ENCODE data around the gene GHRHR. TPM values are rescaled to one million over a fixed set of nuclear protein-coding genes. Genes with fewer than 3 reads are reported as not detected.

Gene GHRHR
- polyA plus RNA-seq, 6 donors from 2014 or later, result not detected

DNA sequence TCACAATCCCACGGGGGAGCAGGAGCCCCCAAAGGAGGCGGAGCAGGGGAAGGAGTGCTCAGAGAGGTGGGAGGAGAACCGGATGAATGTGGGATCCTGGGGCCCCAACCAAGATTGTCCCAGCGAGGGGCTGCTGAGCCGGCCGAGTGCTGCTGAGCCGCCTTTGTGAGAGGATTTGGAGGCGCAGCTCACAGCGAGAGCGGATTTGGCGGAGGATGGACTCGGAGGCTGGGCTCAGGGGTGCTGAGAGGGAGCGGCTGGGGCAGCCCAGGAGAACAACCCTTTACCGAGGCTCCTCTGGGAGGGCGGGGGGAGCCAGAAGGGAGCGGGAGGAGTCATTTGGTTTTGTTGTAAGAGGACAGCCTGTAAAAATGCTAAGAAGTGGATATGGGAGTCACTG lies 23.0 kb downstream of the GHRHR start:
- DNase-seq, result no peak
- Mint-ChIP-seq H3K9me3 (peaks cover 0 to 2% (median 0%) of the 10 kb centered on the region in 7 donors), H3K27ac (no peak overlapping the region), H3K4me3 (no peak overlapping the region), H3K27me3 (peaks cover 25 to 67% (median 52%) of the 10 kb centered on the region in 3 donors), H3K4me1 (peaks cover 6 to 17% (median 7%) of the 10 kb centered on the region in 3 donors), H3K36me3 (no peaks in the 10 kb centered on the region)
- no peak for ATAC-seq (ENCODE audit: low read depth in 2 of 2)

- DNase-seq (no peak), ATAC-seq (ENCODE audit: low read depth in 2 of 2) (no peak)
- peaks cover 25 to 67% (median 52%) of the 10 kb centered on the region in 3 donors for H3K27me3 Mint-ChIP-seq
- H3K4me3 Mint-ChIP-seq, result no peak overlapping the region
- H3K36me3 Mint-ChIP-seq, result no peaks in the 10 kb centered on the region
- H3K9me3 Mint-ChIP-seq, result peaks cover 0 to 2% (median 0%) of the 10 kb centered on the region in 7 donors
- peaks cover 6 to 17% (median 7%) of the 10 kb centered on the region in 3 donors for H3K4me1 Mint-ChIP-seq
- peak overlapping the region in 1 of 6 donors; percentile 38 for H3K27ac Mint-ChIP-seq
Measured at GRCh38 chr7:30987178-30987577, 23.4 kb downstream of the GHRHR start.

DNA sequence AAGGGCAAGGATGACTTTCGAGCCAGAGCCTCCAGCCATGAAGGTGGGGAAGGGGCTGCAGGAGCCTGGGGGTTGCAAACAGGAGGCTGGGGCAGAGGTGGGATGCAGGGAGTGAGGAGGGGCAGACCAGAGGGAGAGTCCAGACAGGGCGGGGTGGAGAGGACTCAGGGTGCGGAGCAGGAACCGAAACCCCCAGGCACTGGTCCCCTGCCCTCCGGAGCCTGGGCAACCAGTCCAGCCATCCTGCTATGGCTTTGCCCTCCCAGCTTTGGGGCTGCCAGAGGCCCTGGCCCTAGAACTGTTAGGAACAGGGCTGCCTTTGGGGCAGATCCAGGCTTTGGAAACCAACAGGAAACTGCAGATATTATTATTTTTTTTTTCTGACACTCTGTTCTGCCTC lies 24.2 kb downstream of the GHRHR start:
- Mint-ChIP-seq H3K9me3 (peaks cover 0 to 3% (median 0%) of the 10 kb centered on the region in 7 donors), H3K4me1 (peaks cover 6 to 17% (median 7%) of the 10 kb centered on the region in 3 donors), H3K36me3 (no peaks in the 10 kb centered on the region), H3K27me3 (peaks cover 24 to 67% (median 50%) of the 10 kb centered on the region in 3 donors), H3K27ac (no peak overlapping the region), H3K4me3 (no peak overlapping the region)
- ATAC-seq (ENCODE audit: low read depth in 2 of 2) (no peak), DNase-seq (no peak)

- DNase-seq, result no peak
- Mint-ChIP-seq H3K4me3 (no peak overlapping the region), H3K4me1 (peaks cover 4 to 12% (median 5%) of the 10 kb centered on the region in 3 donors)
Measured at GRCh38 chr7:30988351-30989005, 24.7 kb downstream of the GHRHR start.

DNA sequence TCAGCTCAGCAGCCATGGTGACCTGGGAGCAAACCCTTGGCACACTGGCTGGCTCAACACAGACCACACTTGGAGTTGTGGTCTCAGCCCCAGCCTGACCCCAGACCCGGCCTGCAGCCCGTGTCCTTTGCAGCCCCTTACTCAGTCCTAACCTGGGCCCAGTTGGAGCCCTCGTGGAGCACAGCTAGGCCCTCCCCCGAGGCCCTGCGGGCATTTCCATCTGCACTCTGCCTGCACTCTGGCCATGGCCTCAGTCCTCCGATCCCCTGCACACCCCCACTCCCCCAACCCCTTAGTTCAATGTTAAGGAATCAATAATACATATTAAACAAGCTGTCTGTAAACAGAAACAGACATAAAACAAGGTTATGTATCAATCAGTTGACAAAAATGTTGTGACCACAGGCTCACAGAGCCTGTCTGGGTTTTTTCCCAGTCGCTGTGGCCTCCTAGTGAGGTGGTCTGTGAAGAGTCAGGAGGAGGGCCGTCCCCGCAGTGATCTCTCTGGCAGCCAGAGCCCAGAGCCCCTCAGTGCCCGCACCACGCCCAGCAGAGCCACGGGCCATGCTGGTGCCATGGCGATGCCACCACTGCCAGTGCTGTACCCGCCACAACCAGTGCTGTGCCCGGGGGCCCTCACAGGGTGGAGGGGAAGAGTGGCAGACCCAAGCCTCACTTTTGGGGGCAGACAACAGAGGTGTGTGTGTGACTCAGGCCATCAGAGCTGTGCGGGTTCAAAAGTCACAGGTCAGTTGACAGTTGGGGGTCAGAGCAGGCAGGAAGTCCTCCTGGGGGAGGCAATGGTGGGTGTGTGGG lies 25.5 kb downstream of the GHRHR start:
- Mint-ChIP-seq H3K9me3 (peaks cover 0 to 9% (median 2%) of the 10 kb centered on the region in 7 donors), H3K27me3 (peaks cover 15 to 55% (median 37%) of the 10 kb centered on the region in 3 donors), H3K36me3 (no peaks in the 10 kb centered on the region), H3K4me3 (no peak overlapping the region), H3K4me1 (peaks cover 0 to 9% (median 2%) of the 10 kb centered on the region in 3 donors), H3K27ac (no peak overlapping the region)
- no peak for ATAC-seq (ENCODE audit: low read depth in 2 of 2)
- no peak for DNase-seq

More at GRCh38 chr7:30988351-30989005, 24.7 kb downstream of the GHRHR start:
- peaks cover 18 to 62% (median 45%) of the 10 kb centered on the region in 3 donors for H3K27me3 Mint-ChIP-seq
- no peak overlapping the region for H3K27ac Mint-ChIP-seq
- ATAC-seq (ENCODE audit: low read depth in 2 of 2), result no peak
- H3K9me3 Mint-ChIP-seq, result peaks cover 0 to 8% (median 0%) of the 10 kb centered on the region in 7 donors
- no peaks in the 10 kb centered on the region for H3K36me3 Mint-ChIP-seq

DNA sequence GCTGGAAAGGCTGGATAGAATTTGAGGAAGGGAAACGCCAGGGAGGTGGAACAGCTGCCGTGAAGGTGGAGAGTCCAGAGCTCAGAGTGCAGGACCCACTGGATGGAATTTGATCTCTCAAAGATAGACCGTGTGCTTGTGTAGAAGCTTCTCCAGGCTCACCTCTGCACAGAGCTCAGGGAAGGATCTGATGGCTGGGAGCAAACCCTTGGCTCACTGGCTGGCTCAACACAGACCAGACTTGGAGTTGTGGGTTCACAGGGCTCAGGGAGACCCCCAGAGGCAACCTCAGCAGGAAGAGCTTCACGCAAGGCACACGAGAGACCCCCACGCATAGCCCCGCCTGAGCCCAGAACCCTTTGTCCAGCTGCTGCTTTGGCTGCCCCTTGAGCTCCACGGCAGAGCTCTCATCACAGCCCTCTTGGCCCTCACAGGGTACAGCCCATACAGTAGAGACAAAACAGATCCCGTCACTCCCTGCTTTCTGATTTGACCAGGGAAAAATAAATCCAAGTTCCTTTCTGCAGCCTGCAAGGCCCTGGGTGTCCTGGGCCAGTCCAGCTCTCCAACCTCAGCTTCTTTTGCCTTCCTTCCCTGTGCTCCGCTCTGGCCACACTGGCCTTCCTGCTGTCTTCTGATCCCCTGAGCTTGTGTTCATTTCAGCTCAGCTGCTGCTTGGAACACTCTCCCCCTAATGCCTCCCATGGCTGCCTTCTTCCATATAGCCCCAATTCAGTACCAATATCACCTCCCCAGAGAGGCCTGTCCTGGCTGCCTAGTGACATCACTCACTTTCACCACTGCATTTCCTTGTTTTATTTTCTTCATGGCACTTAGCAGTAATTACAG lies 26.3 kb downstream of the GHRHR start:
- DNase-seq (no peak), ATAC-seq (ENCODE audit: low read depth in 2 of 2) (no peak)
- H3K27ac Mint-ChIP-seq, result no peak overlapping the region
- H3K36me3 Mint-ChIP-seq, result no peaks in the 10 kb centered on the region
- peaks cover 13 to 46% (median 32%) of the 10 kb centered on the region in 3 donors for H3K27me3 Mint-ChIP-seq
- H3K4me1 Mint-ChIP-seq, result peaks cover 0 to 9% (median 0%) of the 10 kb centered on the region in 3 donors
- H3K9me3 Mint-ChIP-seq, result peaks cover 0 to 9% (median 2%) of the 10 kb centered on the region in 7 donors
- H3K4me3 Mint-ChIP-seq, result no peak overlapping the region

DNA sequence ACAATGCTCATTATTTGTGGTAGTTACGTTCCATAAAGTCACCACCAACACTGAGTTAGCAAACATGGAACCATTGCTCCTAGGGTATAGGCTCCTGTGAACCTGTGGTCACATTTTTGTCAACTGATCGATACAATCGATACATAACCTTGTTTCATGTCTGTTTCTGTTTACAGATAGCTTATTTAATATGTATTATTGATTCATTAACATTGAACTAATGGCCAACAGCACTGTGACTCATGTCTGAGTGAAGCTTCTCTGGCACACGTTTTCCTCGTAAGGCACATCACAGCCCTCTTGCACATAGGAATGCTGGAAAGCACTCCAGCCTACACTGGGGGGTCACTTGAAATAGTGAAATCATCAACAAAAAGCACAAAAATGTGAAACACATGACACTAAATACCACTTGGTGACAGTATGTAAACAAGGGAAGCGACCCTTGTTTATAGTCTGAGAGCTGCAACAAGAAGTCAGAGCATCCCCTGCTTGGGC lies 27.0 kb downstream of the GHRHR start:
- no peak for DNase-seq
- Mint-ChIP-seq H3K4me3 (no peak overlapping the region), H3K27me3 (peaks cover 6 to 40% (median 27%) of the 10 kb centered on the region in 3 donors), H3K36me3 (no peaks in the 10 kb centered on the region), H3K27ac (no peak overlapping the region), H3K4me1 (peaks cover 0 to 9% (median 0%) of the 10 kb centered on the region in 3 donors), H3K9me3 (peaks cover 0 to 9% (median 2%) of the 10 kb centered on the region in 7 donors)
- ATAC-seq (ENCODE audit: low read depth in 2 of 2), result no peak

DNA sequence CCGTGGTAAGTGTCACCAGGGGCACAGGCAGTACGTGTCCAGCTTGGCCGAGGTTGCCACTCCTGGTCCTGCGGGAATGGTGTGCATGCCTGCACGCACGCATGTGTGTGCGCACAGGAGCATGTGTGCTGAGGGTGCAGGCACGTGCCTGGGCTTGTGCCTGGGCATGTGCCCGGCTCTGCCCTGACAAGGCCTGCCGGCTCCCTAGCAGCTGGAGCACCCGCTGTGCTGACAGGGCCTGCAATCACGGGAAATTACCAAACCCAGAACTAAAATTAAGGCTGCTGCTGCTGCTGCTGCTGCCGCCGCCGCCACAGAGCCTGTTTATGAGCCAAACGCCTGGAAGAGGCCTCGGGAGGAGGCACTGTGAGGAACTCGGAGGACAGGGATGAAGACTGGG lies 28.7 kb downstream of the GHRHR start:
- no peak for DNase-seq
- H3K4me3 Mint-ChIP-seq, result no peak overlapping the region
- peaks cover 0 to 17% (median 0%) of the 10 kb centered on the region in 7 donors for H3K9me3 Mint-ChIP-seq
- no peaks in the 10 kb centered on the region for H3K36me3 Mint-ChIP-seq
- H3K27me3 Mint-ChIP-seq, result peaks cover 0 to 23% (median 10%) of the 10 kb centered on the region in 3 donors
- H3K4me1 Mint-ChIP-seq, result no peaks in the 10 kb centered on the region
- no peak overlapping the region for H3K27ac Mint-ChIP-seq
- no peak for ATAC-seq (ENCODE audit: low read depth in 2 of 2)

DNA sequence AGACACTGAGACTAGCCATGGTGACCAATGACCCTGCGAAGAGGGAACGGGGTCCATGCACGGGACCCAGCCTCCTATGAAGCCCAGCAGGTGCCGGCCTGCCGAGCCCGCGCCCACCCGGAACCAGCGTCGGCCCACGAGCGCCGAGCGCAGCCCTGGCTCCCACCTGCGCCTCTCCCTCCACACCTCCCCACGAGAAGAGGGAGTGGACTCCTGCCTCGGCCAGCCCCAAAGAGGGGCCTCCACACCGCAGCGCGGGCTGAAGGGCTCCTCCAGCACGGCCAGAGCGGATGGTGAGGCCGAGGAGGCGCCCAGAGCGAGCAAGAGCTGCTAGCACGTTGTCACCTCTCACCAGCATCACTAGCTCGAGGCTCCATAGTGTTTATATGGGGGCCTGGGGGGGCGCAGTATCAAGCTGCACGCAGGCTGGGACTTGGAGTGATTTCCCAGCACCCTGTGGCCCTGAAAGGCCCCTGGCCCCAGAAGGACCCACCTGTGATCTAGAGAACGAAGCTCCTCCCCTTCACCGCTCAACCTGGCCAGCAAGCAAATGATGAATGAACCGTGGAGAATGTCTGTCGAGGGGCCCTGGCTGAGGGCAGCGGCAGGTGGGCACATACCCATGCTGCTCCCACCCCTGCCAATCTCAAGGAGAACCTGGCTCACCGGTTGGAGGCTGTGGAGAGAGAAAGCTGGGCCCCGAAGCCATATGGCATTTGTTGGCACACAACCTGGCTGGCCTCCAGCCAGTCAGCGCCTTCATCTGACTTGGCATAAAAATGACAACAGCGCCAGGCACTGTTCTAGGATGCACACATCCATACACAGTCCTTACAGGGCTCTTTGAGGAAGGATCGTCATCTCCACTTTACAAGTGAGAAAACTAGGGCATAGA lies 30.7 kb downstream of the GHRHR start:
- H3K4me1 Mint-ChIP-seq, result no peaks in the 10 kb centered on the region
- H3K4me3 Mint-ChIP-seq, result no peak overlapping the region
- no peaks in the 10 kb centered on the region for H3K36me3 Mint-ChIP-seq
- H3K27ac Mint-ChIP-seq, result no peak overlapping the region
- no peak for ATAC-seq (ENCODE audit: low read depth in 2 of 2)
- H3K9me3 Mint-ChIP-seq, result peaks cover 0 to 15% (median 0%) of the 10 kb centered on the region in 7 donors
- peaks cover 0 to 11% (median 11%) of the 10 kb centered on the region in 3 donors for H3K27me3 Mint-ChIP-seq
- no peak for DNase-seq

DNA sequence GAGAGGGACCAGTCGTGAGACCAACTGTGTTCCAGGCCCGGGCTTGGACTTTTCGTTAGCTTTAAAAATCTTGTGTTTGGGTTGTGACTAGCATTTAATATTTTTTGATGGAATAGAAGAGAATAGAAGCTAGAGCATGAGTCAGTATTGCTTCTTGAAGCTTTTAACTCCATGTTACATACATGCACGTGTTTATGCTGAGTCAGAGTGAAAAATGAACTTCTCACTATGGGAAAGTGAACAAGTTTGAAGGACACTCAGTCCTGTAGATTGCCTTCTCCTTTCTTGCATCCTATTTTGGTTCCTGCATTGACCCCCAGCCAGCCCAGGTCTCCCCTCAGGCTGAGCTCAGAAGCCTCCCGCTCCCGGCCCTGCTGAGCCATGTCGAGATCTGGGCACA lies 31.8 kb downstream of the GHRHR start:
- Mint-ChIP-seq H3K4me3 (no peak overlapping the region), H3K9me3 (peaks cover 0 to 15% (median 0%) of the 10 kb centered on the region in 7 donors), H3K27me3 (peaks cover 4 to 14% (median 8%) of the 10 kb centered on the region in 3 donors), H3K4me1 (no peaks in the 10 kb centered on the region), H3K27ac (no peak overlapping the region), H3K36me3 (no peaks in the 10 kb centered on the region)
- DNase-seq, result no peak
- no peak for ATAC-seq (ENCODE audit: low read depth in 2 of 2)

DNA sequence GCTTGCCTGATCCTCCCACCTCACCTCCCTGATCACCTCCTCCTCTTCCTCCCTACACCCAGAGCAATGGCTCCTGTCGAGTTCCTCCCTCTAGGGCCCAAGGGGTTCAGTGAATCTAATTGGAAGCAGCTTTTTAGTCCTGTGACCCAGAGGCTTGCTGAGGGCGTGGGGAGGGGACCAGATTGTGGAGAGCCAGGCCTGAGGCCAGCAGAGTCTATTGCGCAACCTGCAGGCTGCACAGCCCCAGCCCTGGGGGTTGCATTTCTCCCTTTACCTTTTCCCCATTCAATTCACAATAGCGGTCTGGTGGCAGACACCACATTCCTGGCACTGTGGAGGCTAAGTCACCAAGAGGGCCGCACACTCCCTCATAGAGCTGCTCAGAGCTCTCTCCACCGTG lies 32.5 kb downstream of the GHRHR start:
- no peaks in the 10 kb centered on the region for H3K36me3 Mint-ChIP-seq
- ATAC-seq (ENCODE audit: low read depth in 2 of 2), result no peak
- peaks cover 0 to 15% (median 0%) of the 10 kb centered on the region in 7 donors for H3K9me3 Mint-ChIP-seq
- no peak overlapping the region for H3K27ac Mint-ChIP-seq
- DNase-seq, result no peak
- no peaks in the 10 kb centered on the region for H3K4me1 Mint-ChIP-seq
- H3K27me3 Mint-ChIP-seq, result peaks cover 4 to 14% (median 8%) of the 10 kb centered on the region in 3 donors
- no peak overlapping the region for H3K4me3 Mint-ChIP-seq

GRCh38 chr7:30996883-30997282 lies 33.1 kb downstream of the GHRHR start:
- Mint-ChIP-seq H3K27me3 (peaks cover 4 to 18% (median 8%) of the 10 kb centered on the region in 3 donors), H3K4me1 (no peaks in the 10 kb centered on the region), H3K4me3 (no peak overlapping the region), H3K27ac (no peak overlapping the region), H3K9me3 (peaks cover 0 to 15% (median 3%) of the 10 kb centered on the region in 7 donors), H3K36me3 (no peaks in the 10 kb centered on the region)
- ATAC-seq (ENCODE audit: low read depth in 2 of 2), result no peak
- DNase-seq, result no peak
